ENCODE data around the gene CHDH. TPM values are rescaled to one million over a fixed set of nuclear protein-coding genes. Genes with fewer than 3 reads are reported as not detected.

The CHDH gene
- polyA plus RNA-seq, 3 donors = not detected

GRCh38 chr3:53811143-53811927 is 34.9 kb downstream of the CHDH start:
- no peak overlapping the region for H3K4me3 Mint-ChIP-seq
- Histone ChIP-seq H4K20me1 (ENCODE audit: insufficient read depth, low read length) (no peaks in the 10 kb centered on the region), H3K4me1 (ENCODE audit: control insufficient read depth in 1 of 2, insufficient read depth in 2 of 2, low read length in 2 of 2) (no peaks in the 10 kb centered on the region), H3K79me2 (ENCODE audit: insufficient read depth, low read length) (no peaks in the 10 kb centered on the region), H3K36me3 (replicated peaks in 1 of 2; ENCODE audit: control insufficient read depth in 1 of 2, insufficient read depth in 2 of 2, low read length in 2 of 2) (no peaks in the 10 kb centered on the region), H3K27ac (ENCODE audit: low read depth in 1 of 2, low read length in 2 of 2) (no peak overlapping the region), H3K9me3 (replicated peaks in 1 of 2; ENCODE audit: control insufficient read depth in 1 of 2, insufficient read depth in 1 of 2, low read length in 2 of 2) (no peaks in the 10 kb centered on the region), H3K27me3 (ENCODE audit: control insufficient read depth in 2 of 2, insufficient read depth in 2 of 2, low read length in 2 of 2) (no peaks in the 10 kb centered on the region), H2AFZ (ENCODE audit: insufficient read depth, low read depth, low read length, poor library complexity, severe bottlenecking) (no peak overlapping the region), H3K4me2 (replicated peaks; ENCODE audit: extremely low read depth, low read length, poor library complexity, severe bottlenecking) (no peak overlapping the region), H3K9ac (ENCODE audit: insufficient read depth, low read length, poor library complexity, severe bottlenecking) (no peak overlapping the region), H3K4me3 (replicated peaks in 1 of 3; ENCODE audit: low read depth in 2 of 3, low read length in 3 of 3) (no peak overlapping the region)
- no peaks in the 10 kb centered on the region for H3K4me1 Mint-ChIP-seq
- no peaks in the 10 kb centered on the region for H3K36me3 Mint-ChIP-seq
- WGBS (ENCODE audit: insufficient coverage) = 95% methylated on average over 20 of the region's 24 CpGs
- H3K9me3 Mint-ChIP-seq = no peaks in the 10 kb centered on the region
- peaks cover 2 to 13% (median 3%) of the 10 kb centered on the region in 3 donors for H3K27me3 Mint-ChIP-seq (ENCODE audit: low read depth in 3 of 3)
- DNase-seq = no peak
- no peak for TF ChIP-seq CTCF (IDR thresholded peaks at IDR 0.05)
- H3K27ac Mint-ChIP-seq = no peak overlapping the region
- intact Hi-C loops (cut with micrococcal nuclease) = no loop called here

- H3K4me1 Mint-ChIP-seq = no peaks in the 10 kb centered on the region
- no peak overlapping the region for H3K4me2 ChIP-seq (replicated peaks; ENCODE audit: extremely low read depth, low read length, poor library complexity, severe bottlenecking)
- no peak for TF ChIP-seq CTCF (IDR thresholded peaks at IDR 0.05)
- H3K4me3 ChIP-seq (replicated peaks in 1 of 3; ENCODE audit: low read depth in 2 of 3, low read length in 3 of 3) = no peak overlapping the region
- H3K36me3 Mint-ChIP-seq = no peaks in the 10 kb centered on the region
- H3K27ac ChIP-seq (ENCODE audit: low read depth in 1 of 2, low read length in 2 of 2) = no peak overlapping the region
- no peaks in the 10 kb centered on the region for H3K9me3 Mint-ChIP-seq
- no peaks in the 10 kb centered on the region for H3K36me3 ChIP-seq (replicated peaks in 1 of 2; ENCODE audit: control insufficient read depth in 1 of 2, insufficient read depth in 2 of 2, low read length in 2 of 2)
- H3K79me2 ChIP-seq (ENCODE audit: insufficient read depth, low read length) = no peaks in the 10 kb centered on the region
- DNase-seq = no peak
- no peaks in the 10 kb centered on the region for H3K9me3 ChIP-seq (replicated peaks in 1 of 2; ENCODE audit: control insufficient read depth in 1 of 2, insufficient read depth in 1 of 2, low read length in 2 of 2)
- H3K27me3 ChIP-seq (ENCODE audit: control insufficient read depth in 2 of 2, insufficient read depth in 2 of 2, low read length in 2 of 2) = no peaks in the 10 kb centered on the region
- intact Hi-C loops (cut with micrococcal nuclease) = no loop called here
- no peaks in the 10 kb centered on the region for H4K20me1 ChIP-seq (ENCODE audit: insufficient read depth, low read length)
- H3K4me1 ChIP-seq (ENCODE audit: control insufficient read depth in 1 of 2, insufficient read depth in 2 of 2, low read length in 2 of 2) = no peaks in the 10 kb centered on the region
- H3K27me3 Mint-ChIP-seq (ENCODE audit: low read depth in 3 of 3) = peaks cover 2 to 12% (median 6%) of the 10 kb centered on the region in 3 donors
- 99% methylated on average over 28 of the region's 28 CpGs for WGBS (ENCODE audit: insufficient coverage)
- no peak overlapping the region for H2AFZ ChIP-seq (ENCODE audit: insufficient read depth, low read depth, low read length, poor library complexity, severe bottlenecking)
- H3K27ac Mint-ChIP-seq = no peak overlapping the region
- no peak overlapping the region for H3K9ac ChIP-seq (ENCODE audit: insufficient read depth, low read length, poor library complexity, severe bottlenecking)
- H3K4me3 Mint-ChIP-seq = no peak overlapping the region
These were observed 36.3 kb downstream of the CHDH start for GRCh38 chr3:53809764-53810400.
